HG03108 (cell line): ENCODE results near the gene TRIM49D1.
"Not testable (repeated sequence)": the region's sequence is repeated elsewhere in the genome, so short reads cannot be mapped to it uniquely, and the experiment has no call there.

ENCODE experiments used
- ATAC-seq: cut with Tn5 transposase; IDR thresholded peaks from one replicate; pipeline ENCODE4 v1.9.1; 2021; ENCODE audit warnings: moderate library complexity; ENCODE audit not compliant: unreplicated experiment

Gene TRIM49D1, protein sequence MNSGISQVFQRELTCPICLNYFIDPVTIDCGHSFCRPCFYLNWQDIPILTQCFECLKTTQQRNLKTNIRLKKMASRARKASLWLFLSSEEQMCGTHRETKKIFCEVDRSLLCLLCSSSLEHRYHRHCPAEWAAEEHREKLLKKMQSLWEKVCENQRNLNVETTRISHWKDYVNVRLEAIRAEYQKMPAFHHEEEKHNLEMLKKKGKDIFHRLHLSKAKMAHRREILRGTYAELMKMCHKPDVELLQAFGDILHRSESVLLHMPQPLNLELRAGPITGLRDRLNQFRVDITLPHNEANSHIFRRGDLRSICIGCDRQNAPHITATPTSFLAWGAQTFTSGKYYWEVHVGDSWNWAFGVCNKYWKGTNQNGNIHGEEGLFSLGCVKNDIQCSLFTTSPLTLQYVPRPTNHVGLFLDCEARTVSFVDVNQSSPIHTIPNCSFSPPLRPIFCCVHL

GRCh38 chr11:89922195-89922660 lies at the start of gene TRIM49D1:
TRIM49D1 (minus strand) TSS chr11:89922245; CDS start chr11:89917710, 4,535 bp downstream.
- no peak for ATAC-seq

DNA sequence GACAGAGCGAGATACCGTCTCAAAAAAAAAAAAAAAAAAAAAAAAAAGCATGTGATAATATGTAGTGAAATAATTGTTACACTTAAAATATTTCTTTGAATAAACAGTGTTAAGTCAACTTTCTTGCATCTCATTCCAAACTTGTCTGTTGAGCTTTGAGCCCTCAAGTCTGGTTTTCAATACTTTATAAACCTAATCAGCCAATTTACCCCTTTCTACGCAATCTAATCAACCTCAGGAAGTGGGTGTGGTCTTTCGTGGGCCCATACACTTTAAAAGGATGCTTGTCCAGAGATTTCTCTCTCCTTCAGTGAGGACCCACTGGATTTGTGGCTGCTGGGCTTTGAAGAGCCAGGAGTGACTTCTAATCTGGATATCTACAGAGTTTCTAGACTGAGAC lies 43.7 kb upstream of the TRIM49D1 start, which contains the start of gene TRIM64:
TRIM64 (plus strand) TSS at position 301 of the 400 bp plus-strand sequence. CDS start 2,467 bp downstream, outside the sequence.
- ATAC-seq, result not testable (repeated sequence)

DNA sequence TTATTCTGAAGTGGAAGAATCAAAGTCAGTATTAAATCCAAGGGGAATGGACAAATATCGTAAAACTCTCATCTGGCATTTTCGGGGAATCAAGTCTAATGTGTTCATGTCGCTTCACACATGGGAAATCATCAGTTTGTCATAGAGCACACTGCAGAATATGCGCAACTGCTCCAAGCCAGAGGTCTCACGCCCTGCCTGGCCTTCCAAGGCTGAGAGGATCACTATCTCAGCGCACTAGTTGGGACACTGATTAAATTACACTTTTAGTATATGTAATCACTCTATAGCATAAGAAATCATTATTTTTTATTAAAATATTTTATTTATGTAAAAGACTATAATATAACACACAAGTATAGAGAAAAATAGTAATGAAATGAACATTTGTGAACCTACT lies 38.8 kb upstream of the TRIM49D1 start:
- not testable (repeated sequence) for ATAC-seq

DNA sequence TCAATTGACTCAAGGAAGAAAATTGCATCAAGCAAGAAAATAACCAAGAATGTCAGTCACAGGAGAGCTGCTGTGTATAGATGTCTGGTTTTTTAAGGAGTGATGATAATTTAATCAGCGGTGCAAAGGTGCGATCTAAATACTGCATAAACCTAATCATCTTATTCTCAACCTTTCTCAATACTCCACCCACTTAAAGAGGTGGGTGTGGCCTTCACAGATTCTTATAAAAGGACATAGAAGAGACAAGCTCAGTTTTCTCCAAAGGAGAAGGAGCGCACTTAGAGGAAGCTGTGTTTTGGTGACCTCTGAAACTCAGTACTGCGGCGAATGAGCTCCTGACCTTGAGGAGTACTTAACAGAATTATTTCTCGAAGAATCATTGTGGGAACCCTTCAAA lies 1.7 kb upstream of the TRIM49D1 start, which contains the start of gene TRIM49D2:
TRIM49D2 (plus strand) TSS at position 301 of the 400 bp plus-strand sequence. CDS start 2,698 bp downstream, outside the sequence.
- not testable (repeated sequence) for ATAC-seq

- not testable (repeated sequence) for ATAC-seq
Measured at GRCh38 chr11:89900809-89901208, 21.2 kb downstream of the TRIM49D1 start.

- ATAC-seq, result not testable (repeated sequence)
Measured at GRCh38 chr11:89893245-89893644, 28.8 kb downstream of the TRIM49D1 start.

DNA sequence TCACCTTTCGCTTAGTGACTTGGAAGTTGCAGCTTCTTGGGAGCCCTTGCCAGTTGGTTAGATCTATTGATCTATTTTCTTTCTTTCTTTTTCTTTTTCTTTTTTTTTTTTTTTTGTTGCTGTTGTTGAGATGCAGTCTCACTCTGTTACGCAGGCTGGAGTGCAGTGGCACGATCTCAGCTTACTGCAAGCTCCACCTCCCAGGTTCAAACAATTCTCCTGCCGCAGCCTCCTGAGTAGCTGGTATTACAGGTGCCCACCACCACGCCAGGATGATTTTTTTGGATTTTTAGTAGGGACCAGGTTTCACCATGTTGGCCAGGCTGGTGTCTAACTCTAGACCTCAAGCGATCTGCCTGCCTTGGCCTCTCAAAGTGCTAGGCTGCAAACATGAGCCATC lies 44.5 kb downstream of the TRIM49D1 start:
- not testable (repeated sequence) for ATAC-seq

DNA sequence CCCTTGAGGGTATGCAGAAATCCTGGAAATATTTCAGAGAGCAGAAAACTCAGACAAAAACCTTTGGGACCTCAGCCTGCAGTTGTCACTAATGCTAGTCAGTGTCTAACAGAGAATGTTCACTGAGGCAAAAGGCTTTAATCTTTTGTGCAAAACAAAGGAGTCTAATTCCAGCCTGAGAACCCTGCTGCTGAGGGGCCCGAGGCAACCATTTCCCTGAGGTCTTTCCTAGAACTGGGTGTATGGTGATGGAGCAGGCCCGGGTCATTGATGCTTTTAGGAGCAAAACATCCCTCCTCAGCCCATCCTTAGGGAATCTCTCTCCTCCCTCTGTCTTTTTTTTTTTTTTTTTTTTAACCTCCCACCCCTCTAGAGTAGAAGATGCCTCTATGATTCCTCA lies 49.5 kb downstream of the TRIM49D1 start:
- not testable (repeated sequence) for ATAC-seq

DNA sequence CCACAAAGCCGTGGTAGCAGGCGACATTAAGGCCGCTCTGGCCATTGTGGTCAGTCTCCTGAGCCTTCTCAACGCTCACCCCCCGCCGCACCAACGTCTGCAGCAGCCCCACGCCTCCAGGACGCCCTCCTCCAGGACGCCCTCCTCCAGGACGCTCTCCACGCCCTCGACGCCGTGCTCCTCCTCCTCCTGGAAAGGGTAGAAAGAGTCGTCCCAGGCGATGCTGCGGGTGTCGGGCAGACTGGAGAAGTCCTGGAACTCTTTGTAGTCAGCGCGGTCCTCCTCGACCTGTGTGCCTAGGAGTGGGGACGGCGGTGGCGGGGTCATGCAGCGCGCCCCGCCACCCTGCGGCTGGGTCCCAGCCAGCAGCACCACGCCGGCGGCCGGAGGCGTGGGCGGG lies 56.8 kb downstream of the TRIM49D1 start:
- not testable (repeated sequence) for ATAC-seq

- not testable (repeated sequence) for ATAC-seq
Measured at GRCh38 chr11:89863906-89864704, 57.9 kb downstream of the TRIM49D1 start.
